WERI-Rb-1 (cell line): Measurements from ENCODE around the gene ATP6V0A1.

Experiments
- DNase-seq: peaks from one replicate; pipeline ENCODE4 v3.0.0-alpha.2; 2020
- H3K27ac ChIP-seq: fragments of 250-450 bp; sonication (Bioruptor Pico); 2 replicates; pipeline ENCODE4 v1.5.1; 2020; ENCODE audit warnings: mild to moderate bottlenecking, moderate library complexity
- H3K27me3 ChIP-seq: fragments of 250-450 bp; sonication (Bioruptor Pico); 2 replicates; pipeline ENCODE4 v1.5.1; 2021; ENCODE audit warnings: mild to moderate bottlenecking, low read depth, moderate library complexity; ENCODE audit not compliant: insufficient read depth, severe bottlenecking
- H3K36me3 ChIP-seq: fragments of 250-450 bp; sonication (Bioruptor Pico); 2 replicates; pipeline ENCODE4 v1.5.1; 2020; ENCODE audit warnings: mild to moderate bottlenecking, moderate library complexity
- H3K4me3 ChIP-seq: 2 replicates; pipeline ENCODE4 v1.5.1; 2011; ENCODE audit warnings: low read depth, mild to moderate bottlenecking, control low read depth, low read length
- H3K9me3 ChIP-seq: fragments of 250-450 bp; sonication (Bioruptor Pico); 2 replicates; pipeline ENCODE4 v1.5.1; 2021; ENCODE audit warnings: mild to moderate bottlenecking, moderate library complexity; ENCODE audit not compliant: severe bottlenecking
- CTCF ChIP-seq: IDR thresholded peaks from 2 replicates; pipeline ENCODE4 v1.5.1; 2011; ENCODE audit warnings: low read depth, mild to moderate bottlenecking, control low read depth, inconsistent platforms, low read length

ATP6V0A1 gene

GRCh38 chr17:42571435-42572225 is 113.0 kb downstream of the ATP6V0A1 start:
- no peak overlapping the region for H3K4me3 ChIP-seq
- DNase-seq: no peak
- TF ChIP-seq CTCF: no peak
- no peaks in the 10 kb centered on the region for H3K9me3 ChIP-seq
- no peaks in the 10 kb centered on the region for H3K27me3 ChIP-seq
- H3K27ac ChIP-seq: no peak overlapping the region
- peaks cover 95% of the 10 kb centered on the region for H3K36me3 ChIP-seq
